Measurements from ENCODE around the gene TACC2.

TACC2 gene

DNA sequence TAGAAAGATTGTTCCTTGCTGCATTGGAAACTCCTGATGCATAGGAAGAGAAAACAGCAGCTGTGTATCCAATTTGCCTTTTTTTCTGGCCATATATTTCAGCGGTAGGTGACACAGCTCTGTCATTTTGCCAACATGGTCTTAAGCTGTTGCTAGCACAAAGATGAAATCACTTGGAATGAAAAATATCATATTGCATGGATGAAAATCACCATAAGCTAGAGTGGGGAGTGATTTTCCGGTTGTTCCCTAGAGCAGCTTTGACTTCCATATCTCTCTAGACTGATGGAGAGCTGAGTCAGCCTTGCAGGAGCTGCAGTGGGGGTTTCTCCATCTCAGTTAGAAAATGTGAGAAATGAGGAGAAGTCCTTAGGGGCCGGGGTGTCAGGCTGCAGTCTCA is 243.8 kb downstream of the TACC2 start:
- H3K4me3 ChIP-seq (ENCODE audit: low read depth, low read length): no peak overlapping the region
- TF ChIP-seq, protein P1, sequence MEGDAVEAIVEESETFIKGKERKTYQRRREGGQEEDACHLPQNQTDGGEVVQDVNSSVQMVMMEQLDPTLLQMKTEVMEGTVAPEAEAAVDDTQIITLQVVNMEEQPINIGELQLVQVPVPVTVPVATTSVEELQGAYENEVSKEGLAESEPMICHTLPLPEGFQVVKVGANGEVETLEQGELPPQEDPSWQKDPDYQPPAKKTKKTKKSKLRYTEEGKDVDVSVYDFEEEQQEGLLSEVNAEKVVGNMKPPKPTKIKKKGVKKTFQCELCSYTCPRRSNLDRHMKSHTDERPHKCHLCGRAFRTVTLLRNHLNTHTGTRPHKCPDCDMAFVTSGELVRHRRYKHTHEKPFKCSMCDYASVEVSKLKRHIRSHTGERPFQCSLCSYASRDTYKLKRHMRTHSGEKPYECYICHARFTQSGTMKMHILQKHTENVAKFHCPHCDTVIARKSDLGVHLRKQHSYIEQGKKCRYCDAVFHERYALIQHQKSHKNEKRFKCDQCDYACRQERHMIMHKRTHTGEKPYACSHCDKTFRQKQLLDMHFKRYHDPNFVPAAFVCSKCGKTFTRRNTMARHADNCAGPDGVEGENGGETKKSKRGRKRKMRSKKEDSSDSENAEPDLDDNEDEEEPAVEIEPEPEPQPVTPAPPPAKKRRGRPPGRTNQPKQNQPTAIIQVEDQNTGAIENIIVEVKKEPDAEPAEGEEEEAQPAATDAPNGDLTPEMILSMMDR (IDR thresholded peaks at IDR 0.05; ENCODE audit: low read depth, low read length, missing control alignments): no peak
- no peak for DNase-seq (ENCODE audit: low read depth)

DNA sequence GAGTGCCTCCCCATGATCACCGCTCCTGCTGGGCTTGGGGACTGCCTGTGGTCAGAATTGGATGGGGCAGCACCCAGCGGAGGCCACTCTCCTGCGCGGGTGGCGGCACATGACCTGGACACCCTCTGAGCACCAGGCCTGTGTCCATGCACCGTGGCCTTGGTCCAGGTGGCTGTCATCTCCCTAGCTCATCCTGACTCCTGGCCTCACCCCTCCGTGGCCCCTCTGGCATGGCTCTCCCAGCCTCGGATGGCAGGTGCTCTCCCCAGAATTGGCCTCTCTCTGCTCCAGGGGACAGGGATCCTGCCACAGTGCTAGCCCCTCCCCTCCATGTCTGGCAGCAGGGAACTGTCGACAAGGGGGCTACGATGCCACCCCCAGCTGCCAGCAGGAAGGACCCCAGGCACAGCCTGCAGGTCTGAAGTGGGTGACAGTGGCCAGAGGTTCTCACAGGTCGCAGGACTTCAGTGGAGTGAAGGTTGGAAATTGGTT is 244.9 kb downstream of the TACC2 start:
- TF ChIP-seq, protein P1 (IDR thresholded peaks at IDR 0.05; ENCODE audit: low read depth, low read length, missing control alignments): no peak
- no peak for DNase-seq (ENCODE audit: low read depth)
- no peak overlapping the region for H3K4me3 ChIP-seq (ENCODE audit: low read depth, low read length)

GRCh38 chr10:122234416-122234815 is 245.5 kb downstream of the TACC2 start:
- H3K4me3 ChIP-seq (ENCODE audit: low read depth, low read length): no peak overlapping the region
- DNase-seq (ENCODE audit: low read depth): no peak
- TF ChIP-seq, protein P1 (IDR thresholded peaks at IDR 0.05; ENCODE audit: low read depth, low read length, missing control alignments): no peak

GRCh38 chr10:122236690-122237306 is 247.8 kb downstream of the TACC2 start:
- TF ChIP-seq, protein P1 (IDR thresholded peaks at IDR 0.05; ENCODE audit: low read depth, low read length, missing control alignments): no peak
- no peak for DNase-seq (ENCODE audit: low read depth)

DNA sequence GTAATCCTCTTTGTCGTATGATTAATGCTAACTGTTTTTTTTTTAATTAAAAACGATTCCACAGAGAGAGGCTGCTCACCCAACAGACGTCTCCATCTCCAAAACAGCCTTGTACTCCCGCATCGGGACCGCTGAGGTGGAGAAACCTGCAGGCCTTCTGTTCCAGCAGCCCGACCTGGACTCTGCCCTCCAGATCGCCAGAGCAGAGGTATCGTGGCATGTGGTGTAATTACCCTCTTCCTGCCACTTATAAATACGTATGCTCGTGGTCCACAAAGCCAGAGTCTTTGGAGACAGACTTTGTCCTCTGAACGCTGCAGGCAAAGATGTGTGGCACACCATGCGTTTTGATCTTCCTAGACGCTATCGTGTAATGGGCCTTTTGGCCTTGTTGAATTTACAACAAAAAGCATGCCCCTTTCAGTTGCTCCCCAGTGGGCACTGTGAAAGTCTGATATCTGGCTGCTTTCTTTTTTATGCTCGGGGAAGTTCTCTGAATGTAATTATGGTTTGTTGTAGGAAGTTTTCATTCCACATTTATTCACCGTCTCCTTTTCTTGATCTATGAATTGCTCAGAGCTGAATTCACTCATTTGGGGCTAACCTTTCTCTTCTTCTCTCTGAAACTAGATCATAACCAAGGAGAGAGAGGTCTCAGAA is 248.5 kb downstream of the TACC2 start:
- TF ChIP-seq, protein P1 (IDR thresholded peaks at IDR 0.05; ENCODE audit: low read depth, low read length, missing control alignments): no peak
- H3K4me3 ChIP-seq (ENCODE audit: low read depth, low read length): no peak overlapping the region
- DNase-seq (ENCODE audit: low read depth): no peak

More at GRCh38 chr10:122236690-122237306, 247.8 kb downstream of the TACC2 start:
- H3K4me3 ChIP-seq (ENCODE audit: low read depth, low read length): no peak overlapping the region

DNA sequence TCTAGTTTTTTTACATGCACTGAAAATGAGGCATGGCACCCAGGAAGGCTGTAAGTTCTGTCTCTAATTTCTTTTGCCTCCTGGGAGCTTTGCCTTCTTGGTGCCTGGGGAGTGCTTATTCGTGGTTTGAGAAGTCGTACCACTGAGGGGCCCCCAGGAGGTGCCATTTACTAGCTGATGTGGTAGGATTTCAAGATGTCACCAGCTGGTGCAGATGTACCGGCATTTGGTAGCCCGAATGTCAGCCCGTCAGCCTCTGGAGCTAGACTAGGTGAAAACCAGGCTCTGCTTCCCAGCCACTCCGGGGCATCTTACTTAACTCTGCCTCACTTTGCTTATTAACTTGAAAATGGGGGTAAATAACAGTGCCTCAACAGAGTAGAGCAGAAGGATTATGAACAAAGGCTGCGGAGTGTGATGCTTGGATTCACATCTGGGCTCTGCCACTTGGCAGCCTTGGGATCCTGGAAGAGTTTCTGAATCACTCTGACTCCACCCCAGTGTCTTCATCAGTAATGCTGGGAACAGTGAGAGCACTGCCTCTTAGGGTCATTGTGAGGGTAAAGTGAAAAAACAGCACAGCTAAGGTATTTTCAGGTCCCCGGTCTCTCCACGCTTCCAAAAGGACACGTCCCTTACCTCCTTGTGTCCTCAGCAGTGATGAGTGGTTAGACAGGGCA is 250.8 kb downstream of the TACC2 start:
- TF ChIP-seq, protein P1 (IDR thresholded peaks at IDR 0.05; ENCODE audit: low read depth, low read length, missing control alignments): no peak
- no peak for DNase-seq (ENCODE audit: low read depth)
- H3K4me3 ChIP-seq (ENCODE audit: low read depth, low read length): no peak overlapping the region

Data from GM12864 (cell line).